Activated T-helper 1 cell treated with anti-CD3 and anti-CD28 coated beads, Interleukin-2, amount 50 U/mL, for 16 hours (primary cell): ENCODE results near the gene CHRNB1.
A peak's percentile ranks its signal among the peaks of the same experiment; 100 is the strongest.

ENCODE experiments used
- DNase-seq, 2 donors: peaks; one replicate each; pipeline ENCODE4 v3.0.0-alpha.2; 2020; ENCODE audit warnings: low read depth in 1 of 2, low spot score in 1 of 2

CHRNB1 gene

GRCh38 chr17:7483255-7484066 is 38.6 kb downstream of the CHRNB1 start:
- DNase-seq: peak; percentile 90 to 94

DNA sequence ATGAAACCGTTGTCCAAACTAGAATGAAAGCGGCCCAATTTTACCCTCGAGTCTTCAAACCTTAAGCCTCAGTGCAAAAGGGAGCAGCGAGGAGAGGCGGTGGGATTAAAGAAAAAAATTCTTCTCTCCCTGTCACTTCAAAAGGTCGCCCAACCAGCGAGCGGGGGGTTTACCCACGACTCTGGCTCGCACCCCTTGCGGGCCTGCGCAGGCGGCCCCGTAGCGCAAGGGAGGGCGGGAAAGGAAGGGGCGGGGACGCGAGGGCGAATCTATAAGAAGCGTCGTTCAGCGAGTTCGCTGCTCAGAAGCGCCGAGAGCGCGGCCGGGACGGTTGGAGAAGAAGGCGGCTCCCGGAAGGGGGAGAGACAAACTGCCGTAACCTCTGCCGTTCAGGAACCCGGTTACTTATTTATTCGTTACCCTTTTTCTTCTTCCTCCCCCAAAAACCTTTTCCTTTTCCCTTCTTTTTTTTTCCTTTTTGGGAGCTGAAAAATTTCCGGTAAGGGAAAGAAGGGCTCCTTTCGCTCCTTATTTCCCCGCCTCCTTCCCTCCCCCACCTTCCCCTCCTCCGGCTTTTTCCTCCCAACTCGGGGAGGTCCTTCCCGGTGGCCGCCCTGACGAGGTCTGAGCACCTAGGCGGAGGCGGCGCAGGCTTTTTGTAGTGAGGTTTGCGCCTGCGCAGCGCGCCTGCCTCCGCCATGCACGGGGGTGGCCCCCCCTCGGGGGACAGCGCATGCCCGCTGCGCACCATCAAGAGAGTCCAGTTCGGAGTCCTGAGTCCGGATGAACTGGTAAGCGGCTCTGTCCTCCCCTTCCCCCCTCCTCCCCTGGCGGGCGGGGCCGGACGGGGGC is 39.4 kb downstream of the CHRNB1 start, which contains the start of gene POLR2A:
TSS of gene POLR2A (plus strand) at position 300 of the 852 bp plus-strand sequence.
- peak; percentile 96 to 98 for DNase-seq

GRCh38 chr17:7484919-7485377 is 40.1 kb downstream of the CHRNB1 start:
- no peak for DNase-seq

GRCh38 chr17:7486181-7486580 is 41.3 kb downstream of the CHRNB1 start:
- DNase-seq: no peak

DNA sequence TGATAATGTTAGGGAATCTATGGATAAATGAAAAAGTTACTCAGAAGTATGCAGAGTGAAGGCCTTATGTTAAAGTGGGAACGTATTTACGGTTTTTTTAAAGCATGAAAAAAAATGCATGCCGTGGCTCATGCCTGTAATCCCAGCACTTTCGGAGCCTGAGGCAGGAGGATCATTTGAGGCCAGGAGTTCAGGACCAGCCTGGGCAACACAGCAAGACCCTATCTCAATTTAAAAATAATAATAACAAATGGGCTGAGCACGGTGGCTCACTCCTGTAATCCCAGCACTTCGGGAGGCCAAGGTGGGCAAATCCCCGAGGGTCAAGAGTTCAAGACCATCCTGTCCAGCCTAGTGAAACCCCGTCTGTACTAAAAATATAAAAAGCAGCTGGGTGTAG is 45.3 kb downstream of the CHRNB1 start:
- DNase-seq: no peak

- DNase-seq: no peak
These were observed 46.7 kb downstream of the CHRNB1 start for GRCh38 chr17:7491583-7491982.

- no peak for DNase-seq
These were observed 49.1 kb downstream of the CHRNB1 start for GRCh38 chr17:7493941-7494340.

GRCh38 chr17:7495906-7496434 is 51.1 kb downstream of the CHRNB1 start:
- DNase-seq: no peak

- DNase-seq: no peak
These were observed 51.8 kb downstream of the CHRNB1 start for GRCh38 chr17:7496470-7497183.

DNA sequence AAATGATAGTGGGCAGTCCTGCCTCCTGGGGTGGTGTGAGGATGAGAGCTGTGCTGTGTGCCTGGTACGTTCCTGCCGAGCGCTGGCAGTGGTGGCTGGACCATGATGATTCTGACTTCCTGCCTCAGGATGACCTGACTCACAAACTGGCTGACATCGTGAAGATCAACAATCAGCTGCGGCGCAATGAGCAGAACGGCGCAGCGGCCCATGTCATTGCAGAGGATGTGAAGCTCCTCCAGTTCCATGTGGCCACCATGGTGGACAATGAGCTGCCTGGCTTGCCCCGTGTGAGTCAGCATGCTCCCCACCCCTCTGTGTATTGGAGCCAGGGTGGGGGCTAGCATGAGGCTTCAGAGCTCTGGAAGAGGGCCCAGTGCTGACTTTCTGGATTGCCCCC is 52.4 kb downstream of the CHRNB1 start:
- DNase-seq: no peak

- no peak for DNase-seq
These were observed 52.8 kb downstream of the CHRNB1 start for GRCh38 chr17:7497636-7498035.

DNA sequence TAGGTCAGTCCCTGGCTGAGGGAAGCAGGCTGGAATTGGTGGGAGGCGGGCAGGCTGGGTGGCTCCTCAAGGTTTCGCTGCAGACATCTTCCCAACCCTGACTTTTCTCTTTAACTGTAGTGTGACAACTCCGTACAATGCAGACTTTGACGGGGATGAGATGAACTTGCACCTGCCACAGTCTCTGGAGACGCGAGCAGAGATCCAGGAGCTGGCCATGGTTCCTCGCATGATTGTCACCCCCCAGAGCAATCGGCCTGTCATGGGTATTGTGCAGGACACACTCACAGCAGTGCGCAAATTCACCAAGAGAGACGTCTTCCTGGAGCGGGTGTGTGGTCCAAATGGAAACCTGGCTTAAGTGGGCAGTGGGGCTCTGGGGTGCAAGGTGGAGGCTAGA is 54.3 kb downstream of the CHRNB1 start:
- no peak for DNase-seq

DNA sequence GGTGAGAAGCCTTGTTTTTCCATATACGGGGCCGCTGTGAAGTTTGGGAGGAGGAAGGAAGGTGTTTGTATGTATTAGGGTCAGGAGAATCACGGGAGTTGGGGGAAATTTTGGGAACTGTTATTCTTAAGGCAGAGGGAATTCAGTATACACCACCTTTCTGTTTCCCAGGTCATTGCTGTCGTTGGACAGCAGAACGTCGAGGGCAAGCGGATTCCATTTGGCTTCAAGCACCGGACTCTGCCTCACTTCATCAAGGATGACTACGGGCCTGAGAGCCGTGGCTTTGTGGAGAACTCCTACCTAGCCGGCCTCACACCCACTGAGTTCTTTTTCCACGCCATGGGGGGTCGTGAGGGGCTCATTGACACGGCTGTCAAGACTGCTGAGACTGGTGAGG is 56.9 kb downstream of the CHRNB1 start:
- DNase-seq: no peak

- DNase-seq: no peak
These were observed 57.4 kb downstream of the CHRNB1 start for GRCh38 chr17:7502171-7502847.

DNA sequence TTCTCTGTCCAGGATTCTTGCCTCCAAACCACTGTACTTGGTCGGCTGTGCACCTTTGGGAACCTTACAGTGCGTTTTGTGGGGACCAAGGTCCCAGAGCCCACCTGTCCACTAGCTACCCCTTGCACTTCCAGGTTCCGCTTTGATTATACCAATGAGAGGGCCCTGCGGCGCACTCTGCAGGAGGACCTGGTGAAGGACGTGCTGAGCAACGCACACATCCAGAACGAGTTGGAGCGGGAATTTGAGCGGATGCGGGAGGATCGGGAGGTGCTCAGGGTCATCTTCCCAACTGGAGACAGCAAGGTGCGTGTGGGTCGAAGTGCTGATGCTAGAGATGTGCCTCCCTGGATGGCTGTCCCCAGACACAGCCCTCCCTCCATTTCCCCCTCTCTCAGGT is 58.1 kb downstream of the CHRNB1 start:
- DNase-seq: no peak

DNA sequence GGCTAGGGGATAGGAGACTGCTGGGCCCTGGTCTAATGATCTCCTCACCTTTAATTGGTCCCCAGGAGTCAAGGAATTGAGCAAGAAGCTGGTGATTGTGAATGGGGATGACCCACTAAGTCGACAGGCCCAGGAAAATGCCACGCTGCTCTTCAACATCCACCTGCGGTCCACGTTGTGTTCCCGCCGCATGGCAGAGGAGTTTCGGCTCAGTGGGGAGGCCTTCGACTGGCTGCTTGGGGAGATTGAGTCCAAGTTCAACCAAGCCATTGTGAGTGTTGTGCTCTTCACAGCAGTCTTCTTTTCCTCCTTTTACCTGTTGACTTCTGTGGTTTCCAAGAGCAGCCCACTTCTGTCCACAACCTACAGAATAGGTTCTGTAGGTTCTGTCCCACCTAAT is 58.7 kb downstream of the CHRNB1 start:
- no peak for DNase-seq
